ENCODE data around the gene RYK.

Gene RYK

GRCh38 chr3:134149286-134149685 is 101.4 kb downstream of the RYK start:
- no peaks in the 10 kb centered on the region for H3K27me3 ChIP-seq (ENCODE audit: control insufficient read depth, low read length)
- no peak overlapping the region for H3K4me2 ChIP-seq (ENCODE audit: low read length)
- no peak for TF ChIP-seq CTCF (IDR thresholded peaks at IDR 0.05; ENCODE audit: low read depth, low read length, poor library complexity, severe bottlenecking)
- TF ChIP-seq EZH2phosphoT487 (IDR thresholded peaks at IDR 0.05; ENCODE audit: borderline replicate concordance, low read length), result no peak
- no peak overlapping the region for H3K27ac ChIP-seq (ENCODE audit: low read depth, low read length)
- no peaks in the 10 kb centered on the region for H3F3A ChIP-seq (ENCODE audit: control insufficient read depth, insufficient read depth)
- no peaks in the 10 kb centered on the region for H3K9me2 ChIP-seq (replicated peaks; ENCODE audit: control insufficient read depth, low read length)
- no peak overlapping the region for H3K4me3 ChIP-seq (ENCODE audit: low read length)
- no peaks in the 10 kb centered on the region for H3K9me3 ChIP-seq (ENCODE audit: control insufficient read depth, insufficient read depth, low read length)
- no peaks in the 10 kb centered on the region for H3K36me3 ChIP-seq (ENCODE audit: control insufficient read depth, low read length)
- H3K4me1 ChIP-seq (ENCODE audit: control insufficient read depth, low read length), result peaks cover 5% of the 10 kb centered on the region
- H4K20me1 ChIP-seq (ENCODE audit: control insufficient read depth, insufficient read depth, low read depth, low read length), result no peaks in the 10 kb centered on the region
- H3K79me2 ChIP-seq (ENCODE audit: control insufficient read depth, low read length), result no peaks in the 10 kb centered on the region

- Histone ChIP-seq H3K27ac (ENCODE audit: low read depth, low read length) (no peak overlapping the region), H3K4me2 (ENCODE audit: low read length) (no peak overlapping the region), H3K36me3 (ENCODE audit: control insufficient read depth, low read length) (no peaks in the 10 kb centered on the region), H3K27me3 (ENCODE audit: control insufficient read depth, low read length) (no peaks in the 10 kb centered on the region), H4K20me1 (ENCODE audit: control insufficient read depth, insufficient read depth, low read depth, low read length) (no peaks in the 10 kb centered on the region), H3K4me3 (ENCODE audit: low read length) (no peak overlapping the region), H3F3A (ENCODE audit: control insufficient read depth, insufficient read depth) (no peaks in the 10 kb centered on the region), H3K79me2 (ENCODE audit: control insufficient read depth, low read length) (no peaks in the 10 kb centered on the region), H3K9me2 (replicated peaks; ENCODE audit: control insufficient read depth, low read length) (no peaks in the 10 kb centered on the region), H3K4me1 (ENCODE audit: control insufficient read depth, low read length) (peaks cover 11% of the 10 kb centered on the region), H3K9me3 (ENCODE audit: control insufficient read depth, insufficient read depth, low read length) (no peaks in the 10 kb centered on the region)
- no peak for TF ChIP-seq EZH2phosphoT487 (IDR thresholded peaks at IDR 0.05; ENCODE audit: borderline replicate concordance, low read length)
- no peak for TF ChIP-seq CTCF (IDR thresholded peaks at IDR 0.05; ENCODE audit: low read depth, low read length, poor library complexity, severe bottlenecking)
Measured at GRCh38 chr3:134148534-134148933, 102.1 kb downstream of the RYK start.

- H3F3A ChIP-seq (ENCODE audit: control insufficient read depth, insufficient read depth), result no peaks in the 10 kb centered on the region
- peaks cover 11% of the 10 kb centered on the region for H3K4me1 ChIP-seq (ENCODE audit: control insufficient read depth, low read length)
- no peak overlapping the region for H3K4me3 ChIP-seq (ENCODE audit: low read length)
- no peaks in the 10 kb centered on the region for H3K79me2 ChIP-seq (ENCODE audit: control insufficient read depth, low read length)
- no peak overlapping the region for H3K4me2 ChIP-seq (ENCODE audit: low read length)
- H4K20me1 ChIP-seq (ENCODE audit: control insufficient read depth, insufficient read depth, low read depth, low read length), result no peaks in the 10 kb centered on the region
- no peak overlapping the region for H3K27ac ChIP-seq (ENCODE audit: low read depth, low read length)
- TF ChIP-seq EZH2phosphoT487 (IDR thresholded peaks at IDR 0.05; ENCODE audit: borderline replicate concordance, low read length) (no peak), CTCF (IDR thresholded peaks at IDR 0.05; ENCODE audit: low read depth, low read length, poor library complexity, severe bottlenecking) (no peak)
- H3K27me3 ChIP-seq (ENCODE audit: control insufficient read depth, low read length), result no peaks in the 10 kb centered on the region
- H3K9me3 ChIP-seq (ENCODE audit: control insufficient read depth, insufficient read depth, low read length), result no peaks in the 10 kb centered on the region
- H3K9me2 ChIP-seq (replicated peaks; ENCODE audit: control insufficient read depth, low read length), result no peaks in the 10 kb centered on the region
- no peaks in the 10 kb centered on the region for H3K36me3 ChIP-seq (ENCODE audit: control insufficient read depth, low read length)
Measured at GRCh38 chr3:134147411-134147810, 103.2 kb downstream of the RYK start.

GRCh38 chr3:134146666-134147065 is 104.0 kb downstream of the RYK start:
- Histone ChIP-seq H3K4me2 (ENCODE audit: low read length) (no peak overlapping the region), H3K4me1 (ENCODE audit: control insufficient read depth, low read length) (peaks cover 11% of the 10 kb centered on the region), H3K4me3 (ENCODE audit: low read length) (no peak overlapping the region), H3K9me2 (replicated peaks; ENCODE audit: control insufficient read depth, low read length) (no peaks in the 10 kb centered on the region), H3F3A (ENCODE audit: control insufficient read depth, insufficient read depth) (no peaks in the 10 kb centered on the region), H3K36me3 (ENCODE audit: control insufficient read depth, low read length) (no peaks in the 10 kb centered on the region), H3K9me3 (ENCODE audit: control insufficient read depth, insufficient read depth, low read length) (no peaks in the 10 kb centered on the region), H4K20me1 (ENCODE audit: control insufficient read depth, insufficient read depth, low read depth, low read length) (no peaks in the 10 kb centered on the region), H3K27ac (ENCODE audit: low read depth, low read length) (no peak overlapping the region), H3K27me3 (ENCODE audit: control insufficient read depth, low read length) (no peaks in the 10 kb centered on the region), H3K79me2 (ENCODE audit: control insufficient read depth, low read length) (no peaks in the 10 kb centered on the region)
- TF ChIP-seq EZH2phosphoT487 (IDR thresholded peaks at IDR 0.05; ENCODE audit: borderline replicate concordance, low read length) (no peak), CTCF (IDR thresholded peaks at IDR 0.05; ENCODE audit: low read depth, low read length, poor library complexity, severe bottlenecking) (no peak)
